PC-3 (cell line): ENCODE measurements around the gene CAPN5. TPM values are rescaled to one million over a fixed set of nuclear protein-coding genes. Genes with fewer than 3 reads are reported as not detected.

Experiments used
- ATAC-seq: fragments of 200-7000 bp; cut with Tn5 transposase; 2 replicates; pipeline ENCODE4 v1.9.1; 2020; ENCODE audit warnings: mild to moderate bottlenecking, moderate library complexity
- BruUV-seq: library from RNA; stranded (reverse); fragments of 400-500 nt; replicated peaks from 2 replicates; lab custom pipeline; 2021; lab: Mats Ljungman, UMichigan
- CTCF ChIA-PET: fragments of 300-600 bp; sonication (Branson Sonifier 250); formaldehyde crosslinking; loops from one replicate; lab custom pipeline; 2022; ENCODE audit warnings: antibody characterized with exemption; lab: Charles Lee
- POLR2A ChIA-PET: fragments of 300-600 bp; sonication (Branson Sonifier 250); formaldehyde crosslinking; loops from one replicate; lab custom pipeline; 2022; ENCODE audit warnings: antibody characterized with exemption; ENCODE audit not compliant: unreplicated experiment; lab: Charles Lee
- DNase-seq: peaks from one replicate; pipeline ENCODE4 v3.0.0-alpha.2; 2015
- H2AFZ ChIP-seq: fragments of 300-600 bp; sonication (generic); 2 replicates; pipeline ENCODE4 v1.6.0; 2016; ENCODE audit warnings: antibody characterized with exemption, low read length
- H3F3A ChIP-seq: fragments of 300-600 bp; sonication (generic); one replicate; pipeline ENCODE4 v1.6.0; 2017; ENCODE audit warnings: antibody characterized with exemption, low read length, control low read depth, mild to moderate bottlenecking; ENCODE audit not compliant: unreplicated experiment
- H3K27ac ChIP-seq: fragments of 300-600 bp; sonication (generic); 2 replicates; pipeline ENCODE4 v1.5.1; 2016; ENCODE audit warnings: mild to moderate bottlenecking, low read length
- H3K27me3 ChIP-seq: fragments of 300-600 bp; sonication (generic); 2 replicates; pipeline ENCODE4 v1.6.1; 2016; ENCODE audit warnings: low read length, mixed read lengths
- H3K36me3 ChIP-seq: fragments of 300-600 bp; sonication (generic); 2 replicates; pipeline ENCODE4 v1.6.1; 2016; ENCODE audit warnings: low read depth, mixed run types, low read length, mixed read lengths
- H3K4me1 ChIP-seq: fragments of 300-600 bp; sonication (generic); 2 replicates; pipeline ENCODE4 v1.5.1; 2016; ENCODE audit warnings: low read length; ENCODE audit not compliant: insufficient read depth
- H3K4me2 ChIP-seq: fragments of 300-600 bp; sonication (generic); 2 replicates; pipeline ENCODE4 v1.6.0; 2016; ENCODE audit warnings: low read length
- H3K4me3 ChIP-seq: fragments of 300-600 bp; sonication (generic); 2 replicates; pipeline ENCODE4 v1.5.1; 2016; ENCODE audit warnings: mild to moderate bottlenecking, low read length, mixed read lengths
- H3K79me2 ChIP-seq: fragments of 300-600 bp; sonication (generic); 2 replicates; pipeline ENCODE4 v1.6.1; 2017; ENCODE audit warnings: low read length, mixed read lengths
- H3K9ac ChIP-seq: fragments of 300-600 bp; sonication (generic); 2 replicates; pipeline ENCODE4 v1.6.0; 2016; ENCODE audit warnings: mild to moderate bottlenecking, low read length
- H3K9me2 ChIP-seq: fragments of 300-600 bp; sonication (generic); replicated peaks from 2 replicates; pipeline ENCODE4 v1.6.1; 2016; ENCODE audit warnings: mixed run types, low read length, mixed read lengths
- H3K9me3 ChIP-seq: fragments of 300-600 bp; sonication (generic); 2 replicates; pipeline ENCODE4 v1.6.1; 2016; ENCODE audit warnings: low read length, mixed read lengths
- H4K20me1 ChIP-seq: fragments of 300-600 bp; sonication (generic); 2 replicates; pipeline ENCODE4 v1.6.1; 2016; ENCODE audit warnings: low read length, mixed read lengths
- EZH2 ChIP-seq: fragments of 300-600 bp; sonication (generic); IDR thresholded peaks from one replicate; pipeline ENCODE4 v1.6.1; 2017; ENCODE audit warnings: antibody characterized with exemption, mild to moderate bottlenecking, low read length; ENCODE audit not compliant: unreplicated experiment
- EZH2phosphoT487 ChIP-seq: fragments of 300-600 bp; sonication (generic); IDR thresholded peaks from 2 replicates; pipeline ENCODE4 v1.6.1; 2018; ENCODE audit warnings: mild to moderate bottlenecking, antibody characterized with exemption, low read length, borderline replicate concordance
- intact Hi-C: fragments of 100-400 bp; cut with micrococcal nuclease; formaldehyde crosslinking; loops from 2 replicates; pipeline ENCODE4 v1.9.0; 2023
- total RNA-seq: library from RNA; depleted of rRNA; stranded (reverse); fragments of >200 nt; gene quantifications from 2 replicates; pipeline ENCODE4 v1.2.3, GENCODE V29; 2014
- TF ChIP-seq, protein P1 (sequence below): fragments of 300-600 bp; sonication (generic); conservative IDR thresholded peaks from 2 replicates; pipeline ENCODE4 v1.5.1; 2017; ENCODE audit warnings: antibody characterized with exemption, low read depth, mild to moderate bottlenecking, low read length

Gene CAPN5
- total RNA-seq, 1 experiment from 2014 or later: 6.3 TPM

DNA sequence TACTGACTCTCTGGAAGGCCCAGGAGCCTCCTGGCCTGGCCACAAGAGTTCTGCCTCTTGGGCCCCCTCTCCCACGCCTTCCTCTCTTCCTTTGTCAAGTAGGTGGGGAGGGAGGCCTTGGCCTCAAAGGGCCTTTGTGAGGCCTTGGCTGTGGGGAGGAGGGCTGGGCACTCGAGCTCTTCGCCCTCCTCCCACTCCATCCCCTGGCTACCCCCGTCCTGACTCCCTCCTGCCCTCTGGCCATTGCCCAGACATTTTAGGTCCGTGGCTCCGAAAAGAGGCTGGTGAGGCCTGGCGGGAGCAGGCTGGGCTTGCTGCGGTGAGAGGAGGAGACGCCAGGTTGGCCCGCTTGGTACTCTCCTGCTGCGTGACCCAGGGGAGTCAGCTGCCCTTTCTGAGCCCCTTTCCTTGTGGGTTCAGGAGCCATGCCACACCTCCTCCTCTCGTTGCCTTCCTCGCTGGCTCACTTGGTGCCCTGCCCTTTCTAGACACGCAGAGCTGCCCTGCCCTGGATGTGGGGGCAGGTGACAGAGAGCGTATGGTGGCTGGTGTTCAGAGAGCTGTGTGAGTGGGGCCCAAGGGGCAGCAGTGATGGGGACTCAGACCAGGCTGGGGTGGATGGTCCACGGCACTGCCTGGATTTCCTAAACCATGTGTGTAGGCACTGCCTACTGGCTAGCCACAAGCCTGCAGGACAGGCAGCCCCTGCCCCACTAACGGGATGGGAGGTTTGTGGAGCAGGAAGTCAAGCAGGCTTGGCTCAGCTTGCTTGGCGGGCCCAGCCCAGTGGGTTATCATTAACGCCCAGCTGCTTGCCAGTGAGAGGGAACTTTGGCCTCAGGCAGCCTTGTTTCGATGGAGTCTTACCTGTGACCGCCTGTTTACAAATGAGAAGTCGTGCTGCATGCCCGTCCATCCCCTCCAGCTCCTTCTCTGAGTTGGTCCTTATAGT is 20.0 kb downstream of the CAPN5 start:
- Histone ChIP-seq H3F3A (no peaks in the 10 kb centered on the region), H3K4me3 (no peak overlapping the region), H3K79me2 (no peaks in the 10 kb centered on the region), H3K9me2 (no peaks in the 10 kb centered on the region), H3K4me2 (no peak overlapping the region), H3K36me3 (no peaks in the 10 kb centered on the region), H2AFZ (no peak overlapping the region), H3K27me3 (no peaks in the 10 kb centered on the region), H3K9ac (no peak overlapping the region), H3K9me3 (no peaks in the 10 kb centered on the region), H3K27ac (no peak overlapping the region), H4K20me1 (no peaks in the 10 kb centered on the region), H3K4me1 (peaks cover 23% of the 10 kb centered on the region)
- intact Hi-C loops: no loop called here
- POLR2A ChIA-PET: no interaction called here
- BruUV-seq: no TSS peak
- ATAC-seq (no peak), DNase-seq (no peak)
- TF ChIP-seq, protein P1, sequence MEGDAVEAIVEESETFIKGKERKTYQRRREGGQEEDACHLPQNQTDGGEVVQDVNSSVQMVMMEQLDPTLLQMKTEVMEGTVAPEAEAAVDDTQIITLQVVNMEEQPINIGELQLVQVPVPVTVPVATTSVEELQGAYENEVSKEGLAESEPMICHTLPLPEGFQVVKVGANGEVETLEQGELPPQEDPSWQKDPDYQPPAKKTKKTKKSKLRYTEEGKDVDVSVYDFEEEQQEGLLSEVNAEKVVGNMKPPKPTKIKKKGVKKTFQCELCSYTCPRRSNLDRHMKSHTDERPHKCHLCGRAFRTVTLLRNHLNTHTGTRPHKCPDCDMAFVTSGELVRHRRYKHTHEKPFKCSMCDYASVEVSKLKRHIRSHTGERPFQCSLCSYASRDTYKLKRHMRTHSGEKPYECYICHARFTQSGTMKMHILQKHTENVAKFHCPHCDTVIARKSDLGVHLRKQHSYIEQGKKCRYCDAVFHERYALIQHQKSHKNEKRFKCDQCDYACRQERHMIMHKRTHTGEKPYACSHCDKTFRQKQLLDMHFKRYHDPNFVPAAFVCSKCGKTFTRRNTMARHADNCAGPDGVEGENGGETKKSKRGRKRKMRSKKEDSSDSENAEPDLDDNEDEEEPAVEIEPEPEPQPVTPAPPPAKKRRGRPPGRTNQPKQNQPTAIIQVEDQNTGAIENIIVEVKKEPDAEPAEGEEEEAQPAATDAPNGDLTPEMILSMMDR: no peak
- TF ChIP-seq EZH2phosphoT487: no peak
- TF ChIP-seq EZH2: no peak
- CTCF ChIA-PET: no interaction called here

DNA sequence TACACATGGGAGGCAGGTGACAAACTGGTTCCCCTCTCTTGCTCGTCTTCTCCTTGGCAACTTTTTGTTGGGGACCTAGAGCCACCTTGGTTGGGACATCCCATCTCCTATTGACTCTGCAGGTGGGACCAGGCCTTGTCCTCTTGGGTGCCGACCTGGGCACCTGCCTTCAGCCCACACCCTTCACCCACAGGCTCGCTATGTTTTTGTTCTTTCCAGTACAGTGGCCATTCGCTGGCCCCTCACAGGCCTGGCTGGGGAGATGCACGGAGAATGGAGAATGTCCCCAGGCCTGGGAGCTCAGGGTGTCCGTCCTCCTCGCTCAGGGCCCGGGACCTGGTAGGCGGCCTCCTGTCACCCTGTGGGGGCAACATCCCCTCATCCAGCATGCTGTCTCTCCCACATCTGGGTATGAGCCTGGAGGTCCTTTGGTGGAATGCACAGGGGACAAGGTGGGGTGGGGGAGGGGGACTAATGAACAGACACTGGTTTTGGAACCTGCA is 21.0 kb downstream of the CAPN5 start:
- Histone ChIP-seq H3K79me2 (no peaks in the 10 kb centered on the region), H3K4me2 (no peak overlapping the region), H2AFZ (no peak overlapping the region), H3K27ac (no peak overlapping the region), H3K36me3 (no peaks in the 10 kb centered on the region), H3K9me2 (no peaks in the 10 kb centered on the region), H3K9me3 (no peaks in the 10 kb centered on the region), H3K4me3 (no peak overlapping the region), H3K4me1 (peaks cover 23% of the 10 kb centered on the region), H3K27me3 (no peaks in the 10 kb centered on the region), H4K20me1 (no peaks in the 10 kb centered on the region), H3F3A (no peaks in the 10 kb centered on the region), H3K9ac (no peak overlapping the region)
- no TSS peak for BruUV-seq
- ATAC-seq (no peak), DNase-seq (no peak)
- CTCF ChIA-PET: no interaction called here
- POLR2A ChIA-PET: no interaction called here
- intact Hi-C loops: no loop called here
- TF ChIP-seq EZH2phosphoT487 (no peak), EZH2 (no peak)
- TF ChIP-seq, protein P1: no peak
